Activated T-cell treated with anti-CD3 and anti-CD28 coated beads, Interleukin-2, amount 50 U/mL, for 72 hours (primary cell): ENCODE data around the gene FHOD3. TPM values are rescaled to one million over a fixed set of nuclear protein-coding genes. Genes with fewer than 3 reads are reported as not detected.
"Not testable (repeated sequence)": the region's sequence is repeated elsewhere in the genome, so short reads cannot be mapped to it uniquely, and the experiment has no call there.

Experiments
- ATAC-seq, 2 donors: fragments of 150-1000 bp; cut with Tn5 transposase; replicated peaks in 1 of 2; 2 replicates each; pipeline ENCODE4 v1.10.0; 2021; ENCODE audit warnings: moderate library complexity in 2 of 2, mild to moderate bottlenecking in 1 of 2
- DNase-seq, 2 donors: peaks; one replicate each; pipeline ENCODE4 v3.0.0; 2021 to 2022; ENCODE audit warnings: mixed read lengths in 1 of 2
- H3K27ac Mint-ChIP-seq: one replicate; pipeline ENCODE4 v1.8.0; 2022; ENCODE audit warnings: mild to moderate bottlenecking, moderate library complexity, mixed read lengths
- H3K27me3 Mint-ChIP-seq: one replicate; pipeline ENCODE4 v1.8.0; 2022; ENCODE audit warnings: low read depth, mixed read lengths
- H3K36me3 Mint-ChIP-seq, 2 donors: one replicate each; pipeline ENCODE4 v1.8.0; 2022; ENCODE audit warnings: mixed read lengths in 2 of 2, mild to moderate bottlenecking in 1 of 2; ENCODE audit not compliant: insufficient read depth in 2 of 2
- H3K4me1 Mint-ChIP-seq: one replicate; pipeline ENCODE4 v1.8.0; 2022; ENCODE audit warnings: low read depth, mixed read lengths
- H3K4me3 Mint-ChIP-seq, 2 donors: one replicate each; pipeline ENCODE4 v1.8.0; 2022; ENCODE audit warnings: mild to moderate bottlenecking in 2 of 2, mixed read lengths in 2 of 2, moderate library complexity in 2 of 2
- H3K9me3 Mint-ChIP-seq, 2 donors: one replicate each; pipeline ENCODE4 v1.8.0; 2022; ENCODE audit warnings: mixed read lengths in 2 of 2
- total RNA-seq, 2 donors: library from RNA; stranded (reverse); gene quantifications; one replicate each; pipeline ENCODE4 v1.2.3, GENCODE V29; 2022

Gene FHOD3
- total RNA-seq, 2 donors from 2014 or later = 0.28 TPM; not detected in 1

- H3K27me3 Mint-ChIP-seq = peaks cover 42% of the 10 kb centered on the region
- no peak for DNase-seq
- no peaks in the 10 kb centered on the region for H3K4me1 Mint-ChIP-seq
- no peak for ATAC-seq
- H3K36me3 Mint-ChIP-seq = no peaks in the 10 kb centered on the region
- no peak overlapping the region for H3K4me3 Mint-ChIP-seq
- H3K27ac Mint-ChIP-seq = no peak overlapping the region
- no peaks in the 10 kb centered on the region for H3K9me3 Mint-ChIP-seq
Measured at GRCh38 chr18:36349552-36349951, 52.0 kb downstream of the FHOD3 start.

GRCh38 chr18:36350251-36350651 is 52.7 kb downstream of the FHOD3 start:
- DNase-seq = no peak
- no peak for ATAC-seq
- Mint-ChIP-seq H3K9me3 (no peaks in the 10 kb centered on the region), H3K27ac (no peak overlapping the region), H3K27me3 (peaks cover 42% of the 10 kb centered on the region), H3K4me3 (no peak overlapping the region), H3K4me1 (peaks cover 2% of the 10 kb centered on the region), H3K36me3 (peaks cover 0 to under 1% of the 10 kb centered on the region in 2 donors)

- no peaks in the 10 kb centered on the region for H3K9me3 Mint-ChIP-seq
- no peak for ATAC-seq
- peaks cover 42% of the 10 kb centered on the region for H3K27me3 Mint-ChIP-seq
Measured at GRCh38 chr18:36350839-36351469, 53.4 kb downstream of the FHOD3 start.

GRCh38 chr18:36352384-36352783 is 54.9 kb downstream of the FHOD3 start:
- DNase-seq (no peak), ATAC-seq (no peak)
- Mint-ChIP-seq H3K27ac (no peak overlapping the region), H3K36me3 (peaks cover 0 to 2% of the 10 kb centered on the region in 2 donors), H3K9me3 (no peaks in the 10 kb centered on the region), H3K27me3 (peaks cover 32% of the 10 kb centered on the region), H3K4me1 (peaks cover 5% of the 10 kb centered on the region), H3K4me3 (no peak overlapping the region)

More at GRCh38 chr18:36350839-36351469, 53.4 kb downstream of the FHOD3 start:
- no peak overlapping the region for H3K4me3 Mint-ChIP-seq
- peaks cover 0 to 2% of the 10 kb centered on the region in 2 donors for H3K36me3 Mint-ChIP-seq
- H3K27ac Mint-ChIP-seq = no peak overlapping the region
- no peak for DNase-seq
- peaks cover 5% of the 10 kb centered on the region for H3K4me1 Mint-ChIP-seq

- DNase-seq = peak in 1 of 2 donors; percentile 3
Measured at GRCh38 chr18:36354989-36355388, 57.5 kb downstream of the FHOD3 start.

GRCh38 chr18:36355511-36355910 is 58.0 kb downstream of the FHOD3 start:
- no peak for DNase-seq
- H3K4me1 Mint-ChIP-seq = peaks cover 5% of the 10 kb centered on the region

More at GRCh38 chr18:36354989-36355388, 57.5 kb downstream of the FHOD3 start:
- peaks cover 5% of the 10 kb centered on the region for H3K4me1 Mint-ChIP-seq
- H3K27me3 Mint-ChIP-seq = peaks cover 24% of the 10 kb centered on the region
- H3K9me3 Mint-ChIP-seq = no peaks in the 10 kb centered on the region
- no peak overlapping the region for H3K4me3 Mint-ChIP-seq
- H3K27ac Mint-ChIP-seq = no peak overlapping the region
- ATAC-seq = peak in 1 of 2 donors; percentile 47
- H3K36me3 Mint-ChIP-seq = peaks cover 0 to 2% of the 10 kb centered on the region in 2 donors

GRCh38 chr18:36356741-36357140 is 59.2 kb downstream of the FHOD3 start:
- not testable (repeated sequence) for DNase-seq, ATAC-seq, H3K9me3 Mint-ChIP-seq, H3K36me3 Mint-ChIP-seq, H3K4me3 Mint-ChIP-seq, H3K4me1 Mint-ChIP-seq, H3K27me3 Mint-ChIP-seq, H3K27ac Mint-ChIP-seq

More at GRCh38 chr18:36355511-36355910, 58.0 kb downstream of the FHOD3 start:
- peaks cover 19% of the 10 kb centered on the region for H3K27me3 Mint-ChIP-seq
- H3K9me3 Mint-ChIP-seq = no peaks in the 10 kb centered on the region
- no peak overlapping the region for H3K4me3 Mint-ChIP-seq
- no peak overlapping the region for H3K27ac Mint-ChIP-seq
- peaks cover 0 to 2% of the 10 kb centered on the region in 2 donors for H3K36me3 Mint-ChIP-seq
- ATAC-seq = no peak

GRCh38 chr18:36358141-36358540 is 60.6 kb downstream of the FHOD3 start:
- DNase-seq (no peak), ATAC-seq (no peak)
- Mint-ChIP-seq H3K36me3 (peaks cover 0 to 2% of the 10 kb centered on the region in 2 donors), H3K4me3 (no peak overlapping the region), H3K4me1 (peaks cover 5% of the 10 kb centered on the region), H3K27me3 (peaks cover 3% of the 10 kb centered on the region), H3K27ac (no peak overlapping the region), H3K9me3 (no peaks in the 10 kb centered on the region)

GRCh38 chr18:36360256-36360909 is 62.9 kb downstream of the FHOD3 start:
- no peak overlapping the region for H3K4me3 Mint-ChIP-seq

GRCh38 chr18:36364911-36365624 is 67.6 kb downstream of the FHOD3 start:
- Mint-ChIP-seq H3K4me3 (no peak overlapping the region), H3K9me3 (no peaks in the 10 kb centered on the region), H3K27me3 (peaks cover 24% of the 10 kb centered on the region), H3K27ac (no peak overlapping the region), H3K36me3 (no peaks in the 10 kb centered on the region), H3K4me1 (no peaks in the 10 kb centered on the region)
- ATAC-seq (no peak), DNase-seq (no peak)

More at GRCh38 chr18:36360256-36360909, 62.9 kb downstream of the FHOD3 start:
- Mint-ChIP-seq H3K9me3 (no peaks in the 10 kb centered on the region), H3K36me3 (no peaks in the 10 kb centered on the region), H3K27ac (no peak overlapping the region), H3K4me1 (peaks cover 1% of the 10 kb centered on the region), H3K27me3 (peaks cover 18% of the 10 kb centered on the region)
- DNase-seq (no peak), ATAC-seq (no peak)

GRCh38 chr18:36365836-36366775 is 68.6 kb downstream of the FHOD3 start:
- peaks cover 0 to under 1% of the 10 kb centered on the region in 2 donors for H3K36me3 Mint-ChIP-seq
- peaks cover 32% of the 10 kb centered on the region for H3K27me3 Mint-ChIP-seq
- no peak for DNase-seq
- no peak for ATAC-seq
- H3K4me3 Mint-ChIP-seq = no peak overlapping the region
- H3K9me3 Mint-ChIP-seq = peaks cover 0 to under 1% of the 10 kb centered on the region in 2 donors
- H3K27ac Mint-ChIP-seq = no peak overlapping the region
- H3K4me1 Mint-ChIP-seq = no peaks in the 10 kb centered on the region

- H3K4me1 Mint-ChIP-seq = no peaks in the 10 kb centered on the region
- DNase-seq (no peak), ATAC-seq (no peak)
- H3K9me3 Mint-ChIP-seq = peaks cover 0 to 2% of the 10 kb centered on the region in 2 donors
- H3K36me3 Mint-ChIP-seq = peaks cover 0 to 2% of the 10 kb centered on the region in 2 donors
- H3K4me3 Mint-ChIP-seq = no peak overlapping the region
- no peak overlapping the region for H3K27ac Mint-ChIP-seq
- peaks cover 41% of the 10 kb centered on the region for H3K27me3 Mint-ChIP-seq
Measured at GRCh38 chr18:36366994-36367839, 69.7 kb downstream of the FHOD3 start.
